HG03064 (cell line): ENCODE results near the gene UVRAG.

Source experiments
- ATAC-seq: cut with Tn5 transposase; IDR thresholded peaks from one replicate; pipeline ENCODE4 v1.9.1; 2021; ENCODE audit warnings: low read depth; ENCODE audit not compliant: unreplicated experiment

Gene UVRAG

GRCh38 chr11:75802913-75803820 is 11.8 kb upstream of the UVRAG start:
- ATAC-seq, result no peak

GRCh38 chr11:75809111-75809510 is 5.9 kb upstream of the UVRAG start:
- no peak for ATAC-seq

- ATAC-seq, result no peak
Measured at GRCh38 chr11:75809991-75810390, 5.0 kb upstream of the UVRAG start.

GRCh38 chr11:75810637-75811390 is 4.2 kb upstream of the UVRAG start:
- ATAC-seq, result no peak

- ATAC-seq, result no peak
Measured at GRCh38 chr11:75811485-75811884, 3.5 kb upstream of the UVRAG start.

- no peak for ATAC-seq
Measured at GRCh38 chr11:75812542-75813040, 2.4 kb upstream of the UVRAG start.

GRCh38 chr11:75813124-75813523 is 1.9 kb upstream of the UVRAG start:
- ATAC-seq, result no peak

- no peak for ATAC-seq
Measured at GRCh38 chr11:75813622-75814039, 1.4 kb upstream of the UVRAG start.

- ATAC-seq, result peak; percentile 18
Measured at GRCh38 chr11:75814363-75814676, 690 bp upstream of the UVRAG start.

GRCh38 chr11:75815345-75816168 is 547 bp downstream of the UVRAG start:
- peak; percentile 11 for ATAC-seq

- no peak for ATAC-seq
Measured at GRCh38 chr11:75816561-75817239, 1.7 kb downstream of the UVRAG start.

- no peak for ATAC-seq
Measured at GRCh38 chr11:75820645-75821044, 5.6 kb downstream of the UVRAG start.

- ATAC-seq, result no peak
Measured at GRCh38 chr11:75821202-75821601, 6.2 kb downstream of the UVRAG start.

GRCh38 chr11:75822541-75822940 is 7.5 kb downstream of the UVRAG start:
- no peak for ATAC-seq

- no peak for ATAC-seq
Measured at GRCh38 chr11:75823415-75823814, 8.4 kb downstream of the UVRAG start.

GRCh38 chr11:75823946-75824345 is 8.9 kb downstream of the UVRAG start:
- ATAC-seq, result no peak

- ATAC-seq, result no peak
Measured at GRCh38 chr11:75826461-75827230, 11.6 kb downstream of the UVRAG start.

GRCh38 chr11:75827562-75827961 is 12.6 kb downstream of the UVRAG start:
- ATAC-seq, result no peak

- ATAC-seq, result no peak
Measured at GRCh38 chr11:75831915-75832502, 17.0 kb downstream of the UVRAG start.
